Lower lobe of right lung (tissue), 2 donors: ENCODE measurements around the gene PPP1R1A. TPM values are rescaled to one million over a fixed set of nuclear protein-coding genes. Genes with fewer than 3 reads are reported as not detected.

Source experiments
- ATAC-seq, 2 donors: fragments of 200-7000 bp; cut with Tn5 transposase; one replicate each; pipeline ENCODE4 v1.9.1; 2020 to 2022; ENCODE audit warnings: mild to moderate bottlenecking in 2 of 2, moderate library complexity in 2 of 2
- DNase-seq: peaks from one replicate; pipeline ENCODE4 v3.0.0-alpha.2; 2020
- H3K27ac ChIP-seq: fragments of 200-600 bp; one replicate; pipeline ENCODE4 v1.8.0; 2022
- H3K27me3 ChIP-seq: fragments of 200-600 bp; one replicate; pipeline ENCODE4 v1.8.0; 2022; ENCODE audit warnings: low read depth
- H3K36me3 ChIP-seq: fragments of 200-600 bp; one replicate; pipeline ENCODE4 v1.8.0; 2022; ENCODE audit warnings: mild to moderate bottlenecking
- H3K4me1 ChIP-seq: fragments of 200-600 bp; one replicate; pipeline ENCODE4 v1.8.0; 2022
- H3K4me3 ChIP-seq: fragments of 200-600 bp; one replicate; pipeline ENCODE4 v1.8.0; 2022; ENCODE audit warnings: mild to moderate bottlenecking
- H3K9me3 ChIP-seq: fragments of 200-600 bp; one replicate; pipeline ENCODE4 v1.8.0; 2022
- intact Hi-C: fragments of 100-400 bp; cut with DNase I; formaldehyde crosslinking; loops from one replicate; pipeline ENCODE4 v1.11.0; 2022
- total RNA-seq: library from RNA; stranded (reverse); fragmentation: NEBNext Ultra II Directional; extraction: Animal tissue kit (Norgen Biotek cat#: 25700); gene quantifications from one replicate; pipeline ENCODE4 v1.2.1, GENCODE V29; 2021
- TF ChIP-seq, protein P1 (sequence below): fragments of 200-600 bp; IDR thresholded peaks from one replicate; pipeline ENCODE4 v1.8.0; 2022; ENCODE audit warnings: antibody characterized with exemption, mild to moderate bottlenecking
- donor health status: DM: no; HTN: yes; CAD: no; lungs with severe emphysema.

The PPP1R1A gene
- total RNA-seq, 1 donor from 2014 or later, result not detected

DNA sequence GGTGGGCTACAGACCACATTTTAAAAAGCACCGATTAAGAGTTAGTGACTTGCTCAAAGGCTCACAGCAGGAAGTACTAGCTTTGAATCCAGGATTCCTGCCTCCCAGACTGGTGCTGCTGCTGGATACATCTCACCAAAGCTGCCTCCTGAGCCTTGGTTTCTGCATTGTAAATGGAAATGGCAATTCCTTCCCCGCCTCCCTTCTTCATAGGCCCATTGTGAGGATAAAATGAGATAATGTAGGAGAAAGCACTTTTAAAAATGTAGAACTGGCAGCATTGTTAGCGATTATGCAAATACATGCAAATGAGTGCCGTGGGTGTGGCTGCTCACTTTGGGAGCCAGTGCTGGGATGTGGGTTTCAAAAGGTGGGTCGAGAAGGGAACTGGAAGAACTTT lies 23.7 kb downstream of the PPP1R1A start:
- peaks cover 3% of the 10 kb centered on the region for H3K27me3 ChIP-seq
- no peaks in the 10 kb centered on the region for H3K9me3 ChIP-seq
- DNase-seq (no peak), ATAC-seq (no peak)
- no peaks in the 10 kb centered on the region for H3K36me3 ChIP-seq
- intact Hi-C loops, result no loop called here
- TF ChIP-seq, protein P1, sequence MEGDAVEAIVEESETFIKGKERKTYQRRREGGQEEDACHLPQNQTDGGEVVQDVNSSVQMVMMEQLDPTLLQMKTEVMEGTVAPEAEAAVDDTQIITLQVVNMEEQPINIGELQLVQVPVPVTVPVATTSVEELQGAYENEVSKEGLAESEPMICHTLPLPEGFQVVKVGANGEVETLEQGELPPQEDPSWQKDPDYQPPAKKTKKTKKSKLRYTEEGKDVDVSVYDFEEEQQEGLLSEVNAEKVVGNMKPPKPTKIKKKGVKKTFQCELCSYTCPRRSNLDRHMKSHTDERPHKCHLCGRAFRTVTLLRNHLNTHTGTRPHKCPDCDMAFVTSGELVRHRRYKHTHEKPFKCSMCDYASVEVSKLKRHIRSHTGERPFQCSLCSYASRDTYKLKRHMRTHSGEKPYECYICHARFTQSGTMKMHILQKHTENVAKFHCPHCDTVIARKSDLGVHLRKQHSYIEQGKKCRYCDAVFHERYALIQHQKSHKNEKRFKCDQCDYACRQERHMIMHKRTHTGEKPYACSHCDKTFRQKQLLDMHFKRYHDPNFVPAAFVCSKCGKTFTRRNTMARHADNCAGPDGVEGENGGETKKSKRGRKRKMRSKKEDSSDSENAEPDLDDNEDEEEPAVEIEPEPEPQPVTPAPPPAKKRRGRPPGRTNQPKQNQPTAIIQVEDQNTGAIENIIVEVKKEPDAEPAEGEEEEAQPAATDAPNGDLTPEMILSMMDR, result no peak
- no peak overlapping the region for H3K4me3 ChIP-seq
- H3K27ac ChIP-seq, result no peak overlapping the region
- H3K4me1 ChIP-seq, result peaks cover 5% of the 10 kb centered on the region

DNA sequence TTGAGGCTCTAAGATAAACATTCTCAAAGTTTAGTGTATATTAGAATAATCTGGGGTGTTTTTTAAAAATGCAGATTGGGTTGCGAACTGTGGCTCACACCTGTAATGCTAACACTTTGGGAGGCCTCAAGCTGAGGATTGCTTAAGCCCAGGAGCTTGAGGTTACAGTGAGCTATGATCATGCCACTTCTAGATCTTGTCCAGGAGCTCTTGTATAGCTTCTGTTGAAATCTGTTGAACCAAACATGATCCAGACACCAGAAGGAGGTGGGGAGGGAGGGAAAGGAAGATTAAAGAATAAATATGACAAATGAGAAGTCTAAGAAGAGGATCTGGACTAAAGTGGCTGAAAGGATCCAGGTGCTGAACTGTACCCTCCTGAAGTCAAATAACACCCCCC lies 24.7 kb downstream of the PPP1R1A start:
- Histone ChIP-seq H3K4me1 (peaks cover 5% of the 10 kb centered on the region), H3K9me3 (no peaks in the 10 kb centered on the region), H3K27me3 (peaks cover 3% of the 10 kb centered on the region), H3K36me3 (no peaks in the 10 kb centered on the region), H3K4me3 (no peak overlapping the region), H3K27ac (no peak overlapping the region)
- no peak for ATAC-seq
- intact Hi-C loops, result no loop called here
- TF ChIP-seq, protein P1, result no peak
- no peak for DNase-seq

DNA sequence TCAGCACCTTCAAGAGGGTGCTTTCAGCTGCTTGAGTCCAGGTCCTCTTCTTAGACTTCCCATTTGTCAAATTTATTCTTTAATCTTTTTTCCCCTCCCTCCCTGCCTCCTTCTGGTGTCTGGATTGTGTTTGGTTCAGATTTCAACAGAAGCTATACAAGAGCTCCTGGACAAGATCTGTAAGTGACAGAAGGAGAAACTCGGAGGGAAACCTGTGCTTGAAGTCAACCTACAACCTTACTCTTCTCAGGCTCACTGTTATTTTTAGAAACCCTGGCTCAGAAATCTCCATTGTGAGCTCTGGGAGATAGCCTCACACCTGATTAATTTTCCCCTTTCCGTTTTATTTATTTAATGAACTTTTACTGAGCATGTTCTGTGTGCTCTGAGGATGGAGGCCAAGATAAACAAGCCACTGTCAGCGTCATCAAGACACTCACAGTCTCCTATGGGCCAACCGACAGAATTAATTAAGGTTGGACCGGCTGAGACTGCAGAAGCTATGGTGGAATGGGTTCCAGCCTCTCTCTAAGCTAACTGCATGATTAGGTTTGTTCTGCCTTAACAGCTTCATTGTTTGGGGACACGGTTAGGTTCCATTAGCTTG lies 25.6 kb downstream of the PPP1R1A start:
- TF ChIP-seq, protein P1, result no peak
- DNase-seq, result no peak
- intact Hi-C loops, result no loop called here

DNA sequence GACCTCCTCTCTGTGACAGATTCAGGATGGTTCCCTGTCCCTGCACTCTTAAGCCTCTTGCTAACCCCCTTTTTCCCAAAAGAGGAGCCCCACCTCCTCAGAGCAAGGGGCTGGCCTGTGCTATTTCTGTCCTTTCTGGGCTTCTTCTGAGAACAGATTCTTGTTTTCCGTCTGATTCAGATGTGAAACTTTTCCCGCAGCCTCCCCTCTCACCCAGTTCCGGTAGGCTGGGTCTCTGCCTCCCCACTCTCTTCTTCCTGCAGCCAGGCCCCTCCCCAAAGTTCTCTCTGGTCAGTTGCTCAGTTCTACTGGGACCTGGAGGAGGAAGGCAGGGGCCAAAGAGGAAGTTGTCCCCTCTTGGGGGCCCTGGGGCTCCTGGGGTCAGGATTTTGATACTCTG lies 27.3 kb downstream of the PPP1R1A start:
- TF ChIP-seq, protein P1, result no peak
- Histone ChIP-seq H3K27me3 (peaks cover 3% of the 10 kb centered on the region), H3K36me3 (no peaks in the 10 kb centered on the region), H3K9me3 (no peaks in the 10 kb centered on the region), H3K4me1 (peaks cover 5% of the 10 kb centered on the region), H3K4me3 (peak overlapping the region; percentile 48), H3K27ac (peak overlapping the region; percentile 71)
- peak; percentile 61 to 68 for ATAC-seq
- peak; percentile 63 for DNase-seq
- intact Hi-C loops, result no loop called here

More for the DNA sequence above, 25.6 kb downstream of the PPP1R1A start:
- Histone ChIP-seq H3K27me3 (peaks cover 3% of the 10 kb centered on the region), H3K27ac (no peak overlapping the region), H3K9me3 (no peaks in the 10 kb centered on the region), H3K4me3 (no peak overlapping the region), H3K36me3 (no peaks in the 10 kb centered on the region), H3K4me1 (peaks cover 5% of the 10 kb centered on the region)
- no peak for ATAC-seq

DNA sequence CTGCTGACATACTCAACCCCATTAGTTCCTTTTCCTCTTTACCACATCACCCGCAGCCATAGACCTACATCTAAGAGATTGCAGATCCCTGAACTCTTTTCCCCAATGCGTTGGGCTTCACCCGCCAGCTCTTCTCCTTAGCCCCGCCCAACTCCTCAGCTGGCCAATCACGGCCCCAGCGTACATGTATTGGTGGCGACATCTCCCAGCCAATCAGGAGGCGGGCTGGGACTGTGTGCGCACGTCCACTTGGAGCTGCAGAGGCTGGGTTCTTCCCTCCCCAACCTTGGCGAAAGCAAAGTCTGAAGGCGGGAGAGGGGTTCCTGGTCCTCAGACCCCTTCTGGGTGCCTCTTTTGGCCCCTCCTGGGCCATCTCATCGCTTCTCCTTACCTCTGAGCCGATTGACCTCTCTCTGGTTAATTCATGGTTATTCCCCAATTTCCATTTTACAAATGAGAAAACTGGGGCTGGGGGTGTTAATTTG lies 28.0 kb downstream of the PPP1R1A start:
- intact Hi-C loops, result no loop called here
- peak; percentile 97 to 98 for ATAC-seq
- H3K27ac ChIP-seq, result peak overlapping the region; percentile 71
- peaks cover 9% of the 10 kb centered on the region for H3K27me3 ChIP-seq
- peaks cover 5% of the 10 kb centered on the region for H3K4me1 ChIP-seq
- TF ChIP-seq, protein P1, result no peak
- no peaks in the 10 kb centered on the region for H3K9me3 ChIP-seq
- H3K4me3 ChIP-seq, result peak overlapping the region; percentile 48
- peak; percentile 96 for DNase-seq
- H3K36me3 ChIP-seq, result no peaks in the 10 kb centered on the region
